DND-41 (cell line): ENCODE results near the gene TK2.

Experiments
- CTCF ChIP-seq: IDR thresholded peaks from 2 replicates; pipeline ENCODE4 v1.5.1; 2012; ENCODE audit warnings: borderline replicate concordance, low read length, moderate library complexity, mild to moderate bottlenecking; ENCODE audit not compliant: poor library complexity, severe bottlenecking; ENCODE audit errors: extremely low read depth
- EZH2 ChIP-seq: IDR thresholded peaks from 3 replicates; pipeline ENCODE4 v1.6.1; 2012; ENCODE audit warnings: borderline replicate concordance, low read depth, mild to moderate bottlenecking, moderate library complexity, low read length, inconsistent platforms; ENCODE audit not compliant: severe bottlenecking

GRCh38 chr16:66486773-66487579, 62.9 kb downstream of the TK2 start:
- no peak for TF ChIP-seq CTCF
- no peak for TF ChIP-seq EZH2
